Measurements from ENCODE around the gene C15orf39. TPM values are rescaled to one million over a fixed set of nuclear protein-coding genes. Genes with fewer than 3 reads are reported as not detected.

The C15orf39 gene
- total RNA-seq, 1 experiment from 2014 or later: 45.6 TPM

GRCh38 chr15:75206803-75207617 lies 5.3 kb downstream of the C15orf39 start:
- Histone ChIP-seq H2BK120ac (ENCODE audit: low read depth, low read length, poor library complexity, severe bottlenecking) (no peak overlapping the region), H2AFZ (ENCODE audit: low read length) (no peak overlapping the region), H4K5ac (ENCODE audit: insufficient read length, low read depth, low read length) (no peak overlapping the region), H3K27me3 (ENCODE audit: insufficient read depth, low read length) (no peaks in the 10 kb centered on the region), H3K14ac (ENCODE audit: insufficient read depth, low read length) (no peak overlapping the region), H3K4me1 (ENCODE audit: insufficient read depth, low read length) (peaks cover 4% of the 10 kb centered on the region), H3K9ac (ENCODE audit: extremely low read depth, insufficient read length, low read length) (no peak overlapping the region), H2AK5ac (ENCODE audit: insufficient read length, low read length) (no peak overlapping the region), H3K56ac (ENCODE audit: insufficient read length, low read depth, low read length) (no peak overlapping the region), H3K27ac (ENCODE audit: insufficient read length, low read depth, low read length) (no peak overlapping the region), H3K79me2 (ENCODE audit: insufficient read depth, low read length) (peaks cover 33% of the 10 kb centered on the region; the same call in 1 of the 2 replicates), H3K23me2 (ENCODE audit: insufficient read length, low read depth, low read length, poor library complexity, severe bottlenecking) (peaks cover 6% of the 10 kb centered on the region), H4K8ac (replicated peaks; ENCODE audit: insufficient read length, low read depth, low read length) (no peak overlapping the region), H2BK5ac (ENCODE audit: insufficient read length, low read length) (no peak overlapping the region), H3K18ac (ENCODE audit: insufficient read length, low read depth, low read length) (no peak overlapping the region), H3T11ph (ENCODE audit: low read length) (no peak overlapping the region), H4K91ac (ENCODE audit: insufficient read length, low read depth, low read length) (no peak overlapping the region), H2BK15ac (ENCODE audit: low read depth, low read length) (no peak overlapping the region), H3K4ac (ENCODE audit: low read depth, low read length) (no peak overlapping the region), H3K9me3 (ENCODE audit: control insufficient read depth, low read depth, low read length) (no peaks in the 10 kb centered on the region), H3K23ac (ENCODE audit: insufficient read length, low read depth, low read length) (no peak overlapping the region), H2BK20ac (ENCODE audit: low read depth, low read length, poor library complexity, severe bottlenecking) (no peak overlapping the region), H3K4me2 (ENCODE audit: insufficient read depth, insufficient read length, low read length) (no peak overlapping the region), H3K79me1 (ENCODE audit: insufficient read depth, low read depth, low read length, poor library complexity, severe bottlenecking) (peaks cover 7% of the 10 kb centered on the region), H4K20me1 (ENCODE audit: control insufficient read depth, insufficient read depth, insufficient read length) (peaks cover 6% of the 10 kb centered on the region), H2BK12ac (ENCODE audit: insufficient read length, low read depth, low read length) (no peak overlapping the region)
- H3K4me1 Mint-ChIP-seq: peaks cover 16 to 18% of the 10 kb centered on the region in 2 experiments
- no peak overlapping the region for H3K4me3 Mint-ChIP-seq
- no peaks in the 10 kb centered on the region for H3K9me3 Mint-ChIP-seq
- WGBS (ENCODE audit: extremely low coverage, insufficient read length, low lambda C conversion rate): no CpG with 5 or more reads among the region's 19 CpGs
- no peak for DNase-seq
- H3K27me3 Mint-ChIP-seq (ENCODE audit: low read depth): no peaks in the 10 kb centered on the region; the same call in 1 of the 2 replicates
- no peak overlapping the region for H3K27ac Mint-ChIP-seq
- TF ChIP-seq CTCF (conservative IDR thresholded peaks at IDR 0.05): no peak
- peaks cover 33 to 55% (median 49%) of the 10 kb centered on the region in 3 experiments for H3K36me3 Mint-ChIP-seq (ENCODE audit: insufficient read depth in 1 of 3, low read depth in 3 of 3)
